ENCODE measurements around the gene RAB3IL1.

The RAB3IL1 gene

GRCh38 chr11:61847914-61848581, 69.3 kb downstream of the RAB3IL1 start:
- DNase-seq (ENCODE audit: low read depth, low spot score), result no peak
